GM23338 (cell line): ENCODE results near the gene GIMAP7. TPM values are rescaled to one million over a fixed set of nuclear protein-coding genes. Genes with fewer than 3 reads are reported as not detected.

Source experiments
- ATAC-seq: fragments of 200-7000 bp; cut with Tn5 transposase; 3 replicates; pipeline ENCODE4 v1.9.1; 2020
- DNase-seq: peaks from one replicate; pipeline ENCODE4 v3.0.0-alpha.2; 2015; ENCODE audit warnings: low spot score
- H2AFZ ChIP-seq: fragments of 200-600 bp; sonication (generic); 2 replicates; pipeline ENCODE4 v1.8.0; 2016; ENCODE audit warnings: antibody characterized with exemption, mild to moderate bottlenecking, moderate library complexity
- H3F3A ChIP-seq: fragments of 200-600 bp; sonication (generic); replicated peaks from 2 replicates; pipeline ENCODE4 v1.8.0; 2017; ENCODE audit warnings: antibody characterized with exemption, mixed run types, low read depth
- H3K27ac ChIP-seq: fragments of 200-600 bp; sonication (generic); 2 replicates; pipeline ENCODE4 v1.6.1; 2016; ENCODE audit warnings: low read depth
- H3K27me3 ChIP-seq: fragments of 200-600 bp; sonication (generic); 2 replicates; pipeline ENCODE4 v1.8.0; 2016; ENCODE audit warnings: mild to moderate bottlenecking, mixed run types, moderate library complexity; ENCODE audit not compliant: insufficient read depth
- H3K36me3 ChIP-seq: fragments of 200-600 bp; sonication (generic); 2 replicates; pipeline ENCODE4 v1.8.0; 2016; ENCODE audit warnings: mild to moderate bottlenecking; ENCODE audit not compliant: insufficient read depth
- H3K4me1 ChIP-seq: fragments of 200-600 bp; sonication (generic); 2 replicates; pipeline ENCODE4 v1.8.0; 2016; ENCODE audit warnings: mild to moderate bottlenecking, moderate library complexity; ENCODE audit not compliant: insufficient read depth
- H3K4me2 ChIP-seq: fragments of 200-600 bp; sonication (generic); 2 replicates; pipeline ENCODE4 v1.7.1; 2017; ENCODE audit warnings: mixed run types
- H3K4me3 ChIP-seq: fragments of 200-600 bp; sonication (generic); 2 replicates; pipeline ENCODE4 v1.6.1; 2016; ENCODE audit warnings: mixed run types
- H3K79me2 ChIP-seq: fragments of 200-600 bp; sonication (generic); replicated peaks from 2 replicates; pipeline ENCODE4 v1.8.0; 2017; ENCODE audit warnings: mild to moderate bottlenecking; ENCODE audit not compliant: insufficient read depth
- H3K9me2 ChIP-seq: fragments of 200-600 bp; sonication (generic); 2 replicates; pipeline ENCODE4 v1.8.0; 2017; ENCODE audit not compliant: insufficient read depth
- H4K20me1 ChIP-seq: fragments of 200-600 bp; sonication (generic); replicated peaks from 2 replicates; pipeline ENCODE4 v1.8.0; 2017; ENCODE audit warnings: mild to moderate bottlenecking; ENCODE audit not compliant: insufficient read depth
- H3K27ac Mint-ChIP-seq: 2 replicates; pipeline ENCODE4 v1.8.0; 2020; ENCODE audit warnings: inconsistent platforms, mild to moderate bottlenecking, moderate library complexity, mixed read lengths
- H3K27me3 Mint-ChIP-seq: 3 replicates; pipeline ENCODE4 v1.8.0; 2022; ENCODE audit warnings: low read depth, mild to moderate bottlenecking, moderate library complexity, mixed read lengths, inconsistent platforms; ENCODE audit not compliant: insufficient read depth, poor library complexity
- H3K36me3 Mint-ChIP-seq: 3 replicates; pipeline ENCODE4 v1.8.0; 2021; ENCODE audit warnings: low read depth, mild to moderate bottlenecking, inconsistent platforms, moderate library complexity, mixed read lengths
- H3K4me1 Mint-ChIP-seq: 3 replicates; pipeline ENCODE4 v1.8.0; 2020; ENCODE audit warnings: mild to moderate bottlenecking, inconsistent platforms, mixed read lengths
- H3K4me3 Mint-ChIP-seq: 3 replicates; pipeline ENCODE4 v1.8.0; 2021; ENCODE audit warnings: moderate library complexity, mild to moderate bottlenecking, inconsistent platforms, mixed read lengths
- H3K9me3 Mint-ChIP-seq: 3 replicates; pipeline ENCODE4 v1.8.0; 2020; ENCODE audit warnings: moderate library complexity, mild to moderate bottlenecking, inconsistent platforms, mixed read lengths
- CREB1 ChIP-seq: fragments of 250-450 bp; sonication (Bioruptor Pico); IDR thresholded peaks from 2 replicates; pipeline ENCODE4 v1.5.0; 2020; ENCODE audit warnings: low read depth, mild to moderate bottlenecking, moderate library complexity
- EZH2 ChIP-seq: fragments of 200-600 bp; sonication (generic); IDR thresholded peaks from one replicate; pipeline ENCODE4 v1.8.0; 2017; ENCODE audit warnings: antibody characterized with exemption, mild to moderate bottlenecking, low read depth; ENCODE audit not compliant: unreplicated experiment
- EZH2phosphoT487 ChIP-seq: fragments of 200-600 bp; sonication (generic); IDR thresholded peaks from one replicate; pipeline ENCODE4 v1.8.1; 2018; ENCODE audit warnings: antibody characterized with exemption; ENCODE audit not compliant: unreplicated experiment
- JUNB ChIP-seq: IDR thresholded peaks from one replicate; pipeline ENCODE4 v1.6.1; 2016; ENCODE audit warnings: antibody characterized with exemption; ENCODE audit not compliant: unreplicated experiment
- NANOG ChIP-seq: IDR thresholded peaks from 2 replicates; pipeline ENCODE4 v1.6.1; 2016; ENCODE audit warnings: antibody characterized with exemption, borderline replicate concordance
- STAT1 ChIP-seq: IDR thresholded peaks from one replicate; pipeline ENCODE4 v1.6.1; 2016; ENCODE audit warnings: antibody characterized with exemption; ENCODE audit not compliant: unreplicated experiment
- ZNF114 ChIP-seq: fragments of 250-450 bp; sonication (Bioruptor Pico); IDR thresholded peaks from 2 replicates; pipeline ENCODE4 v1.5.0; 2020; ENCODE audit warnings: mild to moderate bottlenecking, moderate library complexity
- ZNF331 ChIP-seq: fragments of 250-450 bp; sonication (Bioruptor Pico); IDR thresholded peaks from 2 replicates; pipeline ENCODE4 v1.5.0; 2020; ENCODE audit warnings: low read depth, mild to moderate bottlenecking, moderate library complexity
- polyA plus RNA-seq: library from polyadenylated mRNA; unstranded; fragments of >200 nt; fragmentation: Nextera tagmentation; extraction: Ambion mirVana; gene quantifications from 2 replicates; pipeline ENCODE4 v1.2.1, GENCODE V29; 2016
- total RNA-seq: library from RNA; depleted of rRNA; stranded (reverse); fragments of >200 nt; shearing (Covaris generic); gene quantifications from 2 replicates; pipeline ENCODE4 v1.2.3, GENCODE V29; 2014
- TF ChIP-seq, protein P1 (sequence below), 2 experiments: fragments of 200-600 bp in 1 of 2; sonication (generic) in 1 of 2; conservative IDR thresholded peaks; 2 replicates each; pipeline versions ENCODE4 v1.5.1 to v1.6.1; 2016 to 2017; ENCODE audit warnings: antibody characterized with exemption in 2 of 2, low read depth in 2 of 2, mild to moderate bottlenecking in 2 of 2, moderate library complexity in 1 of 2
- TF ChIP-seq, protein P2 (sequence below): fragments of 250-450 bp; sonication (Bioruptor Pico); IDR thresholded peaks from 2 replicates; pipeline ENCODE4 v1.5.0; 2020; ENCODE audit warnings: mild to moderate bottlenecking, moderate library complexity
- TF ChIP-seq, protein P3 (sequence below): IDR thresholded peaks from 2 replicates; pipeline ENCODE4 v1.6.1; 2016; ENCODE audit warnings: antibody characterized with exemption

GIMAP7 gene
- total and polyA plus RNA-seq, 2 experiments from 2014 or later = not detected

GRCh38 chr7:150562919-150563318, 48.2 kb downstream of the GIMAP7 start (continued):
- TF ChIP-seq ZNF331 (CRISPR knock-in tag) (no peak), ZNF114 (CRISPR knock-in tag) (no peak), NANOG (no peak)
- TF ChIP-seq, protein P1, sequence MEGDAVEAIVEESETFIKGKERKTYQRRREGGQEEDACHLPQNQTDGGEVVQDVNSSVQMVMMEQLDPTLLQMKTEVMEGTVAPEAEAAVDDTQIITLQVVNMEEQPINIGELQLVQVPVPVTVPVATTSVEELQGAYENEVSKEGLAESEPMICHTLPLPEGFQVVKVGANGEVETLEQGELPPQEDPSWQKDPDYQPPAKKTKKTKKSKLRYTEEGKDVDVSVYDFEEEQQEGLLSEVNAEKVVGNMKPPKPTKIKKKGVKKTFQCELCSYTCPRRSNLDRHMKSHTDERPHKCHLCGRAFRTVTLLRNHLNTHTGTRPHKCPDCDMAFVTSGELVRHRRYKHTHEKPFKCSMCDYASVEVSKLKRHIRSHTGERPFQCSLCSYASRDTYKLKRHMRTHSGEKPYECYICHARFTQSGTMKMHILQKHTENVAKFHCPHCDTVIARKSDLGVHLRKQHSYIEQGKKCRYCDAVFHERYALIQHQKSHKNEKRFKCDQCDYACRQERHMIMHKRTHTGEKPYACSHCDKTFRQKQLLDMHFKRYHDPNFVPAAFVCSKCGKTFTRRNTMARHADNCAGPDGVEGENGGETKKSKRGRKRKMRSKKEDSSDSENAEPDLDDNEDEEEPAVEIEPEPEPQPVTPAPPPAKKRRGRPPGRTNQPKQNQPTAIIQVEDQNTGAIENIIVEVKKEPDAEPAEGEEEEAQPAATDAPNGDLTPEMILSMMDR (conservative IDR thresholded peaks at IDR 0.05; ENCODE audit: low read depth in 2 of 2) = no peak
- TF ChIP-seq, protein P2, sequence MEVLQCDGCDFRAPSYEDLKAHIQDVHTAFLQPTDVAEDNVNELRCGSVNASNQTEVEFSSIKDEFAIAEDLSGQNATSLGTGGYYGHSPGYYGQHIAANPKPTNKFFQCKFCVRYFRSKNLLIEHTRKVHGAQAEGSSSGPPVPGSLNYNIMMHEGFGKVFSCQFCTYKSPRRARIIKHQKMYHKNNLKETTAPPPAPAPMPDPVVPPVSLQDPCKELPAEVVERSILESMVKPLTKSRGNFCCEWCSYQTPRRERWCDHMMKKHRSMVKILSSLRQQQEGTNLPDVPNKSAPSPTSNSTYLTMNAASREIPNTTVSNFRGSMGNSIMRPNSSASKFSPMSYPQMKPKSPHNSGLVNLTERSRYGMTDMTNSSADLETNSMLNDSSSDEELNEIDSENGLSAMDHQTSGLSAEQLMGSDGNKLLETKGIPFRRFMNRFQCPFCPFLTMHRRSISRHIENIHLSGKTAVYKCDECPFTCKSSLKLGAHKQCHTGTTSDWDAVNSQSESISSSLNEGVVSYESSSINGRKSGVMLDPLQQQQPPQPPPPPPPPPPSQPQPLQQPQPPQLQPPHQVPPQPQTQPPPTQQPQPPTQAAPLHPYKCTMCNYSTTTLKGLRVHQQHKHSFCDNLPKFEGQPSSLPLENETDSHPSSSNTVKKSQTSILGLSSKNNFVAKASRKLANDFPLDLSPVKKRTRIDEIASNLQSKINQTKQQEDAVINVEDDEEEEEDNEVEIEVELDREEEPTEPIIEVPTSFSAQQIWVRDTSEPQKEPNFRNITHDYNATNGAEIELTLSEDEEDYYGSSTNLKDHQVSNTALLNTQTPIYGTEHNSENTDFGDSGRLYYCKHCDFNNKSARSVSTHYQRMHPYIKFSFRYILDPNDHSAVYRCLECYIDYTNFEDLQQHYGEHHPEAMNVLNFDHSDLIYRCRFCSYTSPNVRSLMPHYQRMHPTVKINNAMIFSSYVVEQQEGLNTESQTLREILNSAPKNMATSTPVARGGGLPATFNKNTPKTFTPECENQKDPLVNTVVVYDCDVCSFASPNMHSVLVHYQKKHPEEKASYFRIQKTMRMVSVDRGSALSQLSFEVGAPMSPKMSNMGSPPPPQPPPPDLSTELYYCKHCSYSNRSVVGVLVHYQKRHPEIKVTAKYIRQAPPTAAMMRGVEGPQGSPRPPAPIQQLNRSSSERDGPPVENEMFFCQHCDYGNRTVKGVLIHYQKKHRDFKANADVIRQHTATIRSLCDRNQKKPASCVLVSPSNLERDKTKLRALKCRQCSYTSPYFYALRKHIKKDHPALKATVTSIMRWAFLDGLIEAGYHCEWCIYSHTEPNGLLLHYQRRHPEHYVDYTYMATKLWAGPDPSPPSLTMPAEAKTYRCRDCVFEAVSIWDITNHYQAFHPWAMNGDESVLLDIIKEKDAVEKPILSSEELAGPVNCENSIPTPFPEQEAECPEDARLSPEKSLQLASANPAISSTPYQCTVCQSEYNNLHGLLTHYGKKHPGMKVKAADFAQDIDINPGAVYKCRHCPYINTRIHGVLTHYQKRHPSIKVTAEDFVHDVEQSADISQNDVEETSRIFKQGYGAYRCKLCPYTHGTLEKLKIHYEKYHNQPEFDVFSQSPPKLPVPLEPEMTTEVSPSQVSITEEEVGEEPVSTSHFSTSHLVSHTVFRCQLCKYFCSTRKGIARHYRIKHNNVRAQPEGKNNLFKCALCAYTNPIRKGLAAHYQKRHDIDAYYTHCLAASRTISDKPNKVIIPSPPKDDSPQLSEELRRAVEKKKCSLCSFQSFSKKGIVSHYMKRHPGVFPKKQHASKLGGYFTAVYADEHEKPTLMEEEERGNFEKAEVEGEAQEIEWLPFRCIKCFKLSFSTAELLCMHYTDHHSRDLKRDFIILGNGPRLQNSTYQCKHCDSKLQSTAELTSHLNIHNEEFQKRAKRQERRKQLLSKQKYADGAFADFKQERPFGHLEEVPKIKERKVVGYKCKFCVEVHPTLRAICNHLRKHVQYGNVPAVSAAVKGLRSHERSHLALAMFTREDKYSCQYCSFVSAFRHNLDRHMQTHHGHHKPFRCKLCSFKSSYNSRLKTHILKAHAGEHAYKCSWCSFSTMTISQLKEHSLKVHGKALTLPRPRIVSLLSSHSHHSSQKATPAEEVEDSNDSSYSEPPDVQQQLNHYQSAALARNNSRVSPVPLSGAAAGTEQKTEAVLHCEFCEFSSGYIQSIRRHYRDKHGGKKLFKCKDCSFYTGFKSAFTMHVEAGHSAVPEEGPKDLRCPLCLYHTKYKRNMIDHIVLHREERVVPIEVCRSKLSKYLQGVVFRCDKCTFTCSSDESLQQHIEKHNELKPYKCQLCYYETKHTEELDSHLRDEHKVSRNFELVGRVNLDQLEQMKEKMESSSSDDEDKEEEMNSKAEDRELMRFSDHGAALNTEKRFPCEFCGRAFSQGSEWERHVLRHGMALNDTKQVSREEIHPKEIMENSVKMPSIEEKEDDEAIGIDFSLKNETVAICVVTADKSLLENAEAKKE (CRISPR knock-in tag) = no peak

GRCh38 chr7:150564006-150564405, 49.3 kb downstream of the GIMAP7 start:
- no peak overlapping the region for H3K27ac Mint-ChIP-seq
- Histone ChIP-seq H3F3A (no peaks in the 10 kb centered on the region), H3K27me3 (no peaks in the 10 kb centered on the region), H3K79me2 (no peaks in the 10 kb centered on the region), H3K36me3 (no peaks in the 10 kb centered on the region), H3K4me3 (no peak overlapping the region), H3K9me2 (no peaks in the 10 kb centered on the region; the same call in 1 of the 2 replicates), H3K27ac (no peak overlapping the region), H3K4me2 (peak overlapping the region; percentile 59), H2AFZ (peak overlapping the region; percentile 38), H4K20me1 (no peaks in the 10 kb centered on the region), H3K4me1 (peaks cover 43% of the 10 kb centered on the region)
- peaks cover 2% of the 10 kb centered on the region for H3K27me3 Mint-ChIP-seq
- TF ChIP-seq CREB1 (CRISPR knock-in tag) = no peak
- TF ChIP-seq, protein P1 (conservative IDR thresholded peaks at IDR 0.05; ENCODE audit: low read depth in 2 of 2) = no peak
- TF ChIP-seq, protein P3, sequence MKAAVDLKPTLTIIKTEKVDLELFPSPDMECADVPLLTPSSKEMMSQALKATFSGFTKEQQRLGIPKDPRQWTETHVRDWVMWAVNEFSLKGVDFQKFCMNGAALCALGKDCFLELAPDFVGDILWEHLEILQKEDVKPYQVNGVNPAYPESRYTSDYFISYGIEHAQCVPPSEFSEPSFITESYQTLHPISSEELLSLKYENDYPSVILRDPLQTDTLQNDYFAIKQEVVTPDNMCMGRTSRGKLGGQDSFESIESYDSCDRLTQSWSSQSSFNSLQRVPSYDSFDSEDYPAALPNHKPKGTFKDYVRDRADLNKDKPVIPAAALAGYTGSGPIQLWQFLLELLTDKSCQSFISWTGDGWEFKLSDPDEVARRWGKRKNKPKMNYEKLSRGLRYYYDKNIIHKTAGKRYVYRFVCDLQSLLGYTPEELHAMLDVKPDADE = no peak
- no peak for TF ChIP-seq EZH2
- TF ChIP-seq EZH2phosphoT487 = no peak
- TF ChIP-seq JUNB = no peak
- no peak for TF ChIP-seq NANOG
- no peak for TF ChIP-seq STAT1
- TF ChIP-seq ZNF114 (CRISPR knock-in tag) = no peak
- H3K36me3 Mint-ChIP-seq = peaks cover 15% of the 10 kb centered on the region; the same call in 2 of the 3 replicates
- H3K4me3 Mint-ChIP-seq = no peak overlapping the region
- DNase-seq = no peak
- ATAC-seq = no peak
- peaks cover 40% of the 10 kb centered on the region for H3K4me1 Mint-ChIP-seq
- H3K9me3 Mint-ChIP-seq = peaks cover 22% of the 10 kb centered on the region
